Measurements from ENCODE around the gene CTSF.
"Not testable (repeated sequence)": the region's sequence is repeated elsewhere in the genome, so short reads cannot be mapped to it uniquely, and the experiment has no call there.

Gene CTSF

DNA sequence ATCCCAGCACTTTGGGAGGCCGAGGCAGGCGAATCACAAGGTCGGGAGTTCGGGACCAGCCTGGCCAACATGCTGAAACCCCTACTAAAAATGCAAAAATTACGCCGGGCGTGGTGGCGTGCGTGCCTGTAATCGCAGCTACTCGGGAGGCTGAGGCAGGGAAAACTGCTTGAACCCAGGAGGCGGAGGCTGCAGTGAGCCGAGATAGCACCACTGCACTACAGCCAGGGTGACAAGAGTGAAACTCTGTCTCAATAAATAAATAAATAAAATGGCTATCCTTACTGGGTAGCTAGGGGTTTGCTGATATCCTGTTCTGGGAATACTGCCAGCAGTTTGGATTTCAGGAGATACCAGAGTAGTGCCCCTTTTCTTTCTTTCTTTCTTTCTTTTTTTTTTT, 45.7 kb upstream of the CTSF start:
- TF ChIP-seq, protein P1, sequence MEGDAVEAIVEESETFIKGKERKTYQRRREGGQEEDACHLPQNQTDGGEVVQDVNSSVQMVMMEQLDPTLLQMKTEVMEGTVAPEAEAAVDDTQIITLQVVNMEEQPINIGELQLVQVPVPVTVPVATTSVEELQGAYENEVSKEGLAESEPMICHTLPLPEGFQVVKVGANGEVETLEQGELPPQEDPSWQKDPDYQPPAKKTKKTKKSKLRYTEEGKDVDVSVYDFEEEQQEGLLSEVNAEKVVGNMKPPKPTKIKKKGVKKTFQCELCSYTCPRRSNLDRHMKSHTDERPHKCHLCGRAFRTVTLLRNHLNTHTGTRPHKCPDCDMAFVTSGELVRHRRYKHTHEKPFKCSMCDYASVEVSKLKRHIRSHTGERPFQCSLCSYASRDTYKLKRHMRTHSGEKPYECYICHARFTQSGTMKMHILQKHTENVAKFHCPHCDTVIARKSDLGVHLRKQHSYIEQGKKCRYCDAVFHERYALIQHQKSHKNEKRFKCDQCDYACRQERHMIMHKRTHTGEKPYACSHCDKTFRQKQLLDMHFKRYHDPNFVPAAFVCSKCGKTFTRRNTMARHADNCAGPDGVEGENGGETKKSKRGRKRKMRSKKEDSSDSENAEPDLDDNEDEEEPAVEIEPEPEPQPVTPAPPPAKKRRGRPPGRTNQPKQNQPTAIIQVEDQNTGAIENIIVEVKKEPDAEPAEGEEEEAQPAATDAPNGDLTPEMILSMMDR (IDR thresholded peaks at IDR 0.05; ENCODE audit: low read depth, low read length), result no peak
- TF ChIP-seq EZH2phosphoT487 (IDR thresholded peaks at IDR 0.05; ENCODE audit: low read depth), result no peak
- Histone ChIP-seq H3K4me2 (ENCODE audit: low read length) (no peak overlapping the region), H3K36me3 (replicated peaks; ENCODE audit: low read depth, low read length) (peaks cover 25% of the 10 kb centered on the region), H3K4me3 (ENCODE audit: low read length) (no peak overlapping the region), H3K9ac (ENCODE audit: low read length) (no peak overlapping the region), H3K27me3 (ENCODE audit: low read depth, low read length) (no peaks in the 10 kb centered on the region), H3K4me1 (ENCODE audit: low read length) (peaks cover 18% of the 10 kb centered on the region), H4K20me1 (ENCODE audit: insufficient read depth, low read length) (peaks cover 24% of the 10 kb centered on the region), H3K9me3 (ENCODE audit: insufficient read depth, low read length) (no peaks in the 10 kb centered on the region), H3K27ac (ENCODE audit: low read length) (no peak overlapping the region), H3K79me2 (ENCODE audit: low read length) (peaks cover 42% of the 10 kb centered on the region), H2AFZ (ENCODE audit: low read depth, low read length) (no peak overlapping the region)

DNA sequence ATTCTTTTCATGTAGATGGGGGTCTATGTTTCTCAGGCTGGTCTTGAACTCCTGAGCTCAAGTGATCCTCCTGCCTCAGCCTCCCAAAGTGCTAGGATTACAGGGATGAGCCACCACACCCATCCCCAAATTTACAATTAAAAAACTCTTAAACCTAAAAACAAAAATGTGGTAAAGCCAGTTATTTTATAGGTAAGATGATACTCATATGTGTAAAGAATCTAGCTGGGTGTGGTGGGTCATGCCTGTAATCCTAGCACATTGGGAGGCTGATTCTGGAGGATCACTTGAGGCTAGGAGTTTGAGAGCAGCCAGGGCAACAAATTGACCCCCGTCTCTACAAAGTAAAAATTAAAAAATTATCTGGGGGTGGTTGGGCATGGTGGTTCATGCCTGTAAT, 44.1 kb upstream of the CTSF start:
- no peaks in the 10 kb centered on the region for H3K27me3 ChIP-seq (ENCODE audit: low read depth, low read length)
- H3K4me3 ChIP-seq (ENCODE audit: low read length), result no peak overlapping the region
- peaks cover 26% of the 10 kb centered on the region for H3K79me2 ChIP-seq (ENCODE audit: low read length)
- H3K9me3 ChIP-seq (ENCODE audit: insufficient read depth, low read length), result no peaks in the 10 kb centered on the region
- H3K4me1 ChIP-seq (ENCODE audit: low read length), result peaks cover 8% of the 10 kb centered on the region
- H3K9ac ChIP-seq (ENCODE audit: low read length), result no peak overlapping the region
- no peak overlapping the region for H3K27ac ChIP-seq (ENCODE audit: low read length)
- peaks cover 12% of the 10 kb centered on the region for H3K36me3 ChIP-seq (replicated peaks; ENCODE audit: low read depth, low read length)
- peaks cover 8% of the 10 kb centered on the region for H4K20me1 ChIP-seq (ENCODE audit: insufficient read depth, low read length)
- H2AFZ ChIP-seq (ENCODE audit: low read depth, low read length), result no peak overlapping the region
- H3K4me2 ChIP-seq (ENCODE audit: low read length), result no peak overlapping the region
- TF ChIP-seq EZH2phosphoT487 (IDR thresholded peaks at IDR 0.05; ENCODE audit: low read depth), result no peak
- TF ChIP-seq, protein P1 (IDR thresholded peaks at IDR 0.05; ENCODE audit: low read depth, low read length), result no peak

DNA sequence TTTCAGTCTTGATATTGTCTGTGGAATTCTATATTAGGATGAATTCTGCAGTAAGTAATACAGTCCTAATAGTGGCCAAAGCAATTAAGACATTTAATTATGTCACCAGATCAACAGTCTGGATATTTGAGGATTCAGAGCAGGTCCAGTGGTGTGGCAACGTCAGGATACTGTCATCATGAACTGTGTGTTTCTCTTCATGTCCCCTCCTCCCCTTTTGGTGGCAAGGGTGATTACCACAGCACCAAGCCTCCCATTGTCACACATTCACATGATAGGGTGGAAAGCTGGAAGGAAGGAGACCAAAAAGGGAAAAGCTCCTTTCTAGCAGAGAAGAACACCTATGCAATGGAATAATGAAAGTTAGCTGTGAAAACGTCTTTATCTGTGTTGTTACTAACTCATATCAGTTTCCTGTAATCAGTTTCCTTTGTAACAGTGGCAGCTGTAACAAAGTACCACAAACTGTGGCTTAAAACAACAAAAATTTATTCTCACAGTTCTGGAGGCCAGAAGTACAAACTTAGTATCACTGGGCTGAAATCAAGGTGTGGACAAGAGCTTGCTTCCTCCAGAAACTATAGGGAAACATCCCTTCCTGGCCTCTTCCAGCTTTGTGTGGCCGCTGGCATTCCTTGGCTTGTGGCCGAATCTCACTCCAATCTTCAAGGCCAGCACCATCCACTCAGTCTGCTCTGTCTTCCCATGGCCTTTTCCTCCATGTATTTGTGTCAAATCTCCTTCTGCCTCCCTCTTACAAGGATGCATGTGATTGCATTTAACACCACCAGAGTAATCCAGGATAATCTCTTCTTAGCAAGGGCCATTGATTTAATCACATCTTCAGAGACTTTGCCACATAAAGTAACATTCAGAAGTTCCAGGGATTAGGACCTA, 41.6 kb upstream of the CTSF start:
- peaks cover 2% of the 10 kb centered on the region for H3K79me2 ChIP-seq (ENCODE audit: low read length)
- no peaks in the 10 kb centered on the region for H3K9me3 ChIP-seq (ENCODE audit: insufficient read depth, low read length)
- TF ChIP-seq, protein P1 (IDR thresholded peaks at IDR 0.05; ENCODE audit: low read depth, low read length), result no peak
- no peak for TF ChIP-seq EZH2phosphoT487 (IDR thresholded peaks at IDR 0.05; ENCODE audit: low read depth)
- no peak overlapping the region for H3K27ac ChIP-seq (ENCODE audit: low read length)
- no peak overlapping the region for H3K4me3 ChIP-seq (ENCODE audit: low read length)
- peaks cover 5% of the 10 kb centered on the region for H3K4me1 ChIP-seq (ENCODE audit: low read length)
- H3K36me3 ChIP-seq (replicated peaks; ENCODE audit: low read depth, low read length), result peaks cover 15% of the 10 kb centered on the region
- no peak overlapping the region for H3K4me2 ChIP-seq (ENCODE audit: low read length)
- H4K20me1 ChIP-seq (ENCODE audit: insufficient read depth, low read length), result no peaks in the 10 kb centered on the region
- no peak overlapping the region for H2AFZ ChIP-seq (ENCODE audit: low read depth, low read length)
- H3K27me3 ChIP-seq (ENCODE audit: low read depth, low read length), result no peaks in the 10 kb centered on the region
- H3K9ac ChIP-seq (ENCODE audit: low read length), result no peak overlapping the region

DNA sequence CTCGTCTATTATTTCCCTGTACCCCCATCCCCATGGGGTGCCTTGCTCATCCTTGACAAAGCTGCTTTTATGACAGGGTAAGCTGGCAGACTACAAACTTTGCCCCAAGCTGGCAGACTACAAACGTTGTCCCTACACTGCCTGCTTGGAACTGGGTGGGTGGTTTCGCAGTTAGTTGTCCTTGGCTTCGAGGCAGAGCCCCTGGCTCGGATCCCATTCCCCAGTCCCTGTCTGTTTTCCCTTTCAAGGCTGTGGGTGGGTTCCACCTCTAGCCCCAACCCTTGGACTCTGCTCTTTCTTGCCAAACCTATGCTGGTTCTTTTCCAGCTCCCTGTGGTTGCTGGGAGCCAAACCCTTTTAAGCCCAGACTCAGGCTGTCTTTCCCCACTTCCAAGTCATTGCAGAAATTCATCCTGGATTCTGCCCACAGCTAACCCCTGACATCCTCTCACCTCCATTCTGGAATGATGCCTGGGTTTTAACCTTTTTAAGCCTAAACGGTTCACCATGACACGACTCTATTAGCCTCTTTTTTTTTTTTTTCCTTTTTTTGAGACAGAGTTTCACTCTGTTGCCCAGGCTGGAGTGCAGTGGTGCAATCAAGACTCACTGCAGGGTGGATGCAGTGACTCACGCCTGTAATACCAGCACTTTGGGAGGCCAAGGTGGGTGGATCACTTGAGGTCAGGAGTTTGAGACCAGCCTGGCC, 38.9 kb upstream of the CTSF start:
- Histone ChIP-seq H3K79me2 (ENCODE audit: low read length) (no peaks in the 10 kb centered on the region), H3K9ac (ENCODE audit: low read length) (no peak overlapping the region), H3K9me3 (ENCODE audit: insufficient read depth, low read length) (no peaks in the 10 kb centered on the region), H4K20me1 (ENCODE audit: insufficient read depth, low read length) (no peaks in the 10 kb centered on the region), H3K4me2 (ENCODE audit: low read length) (no peak overlapping the region), H3K4me3 (ENCODE audit: low read length) (no peak overlapping the region), H3K36me3 (replicated peaks; ENCODE audit: low read depth, low read length) (peaks cover 20% of the 10 kb centered on the region), H3K27ac (ENCODE audit: low read length) (no peak overlapping the region), H3K27me3 (ENCODE audit: low read depth, low read length) (no peaks in the 10 kb centered on the region), H2AFZ (ENCODE audit: low read depth, low read length) (no peak overlapping the region), H3K4me1 (ENCODE audit: low read length) (peaks cover 5% of the 10 kb centered on the region)
- TF ChIP-seq EZH2phosphoT487 (IDR thresholded peaks at IDR 0.05; ENCODE audit: low read depth), result no peak
- TF ChIP-seq, protein P1 (IDR thresholded peaks at IDR 0.05; ENCODE audit: low read depth, low read length), result no peak

DNA sequence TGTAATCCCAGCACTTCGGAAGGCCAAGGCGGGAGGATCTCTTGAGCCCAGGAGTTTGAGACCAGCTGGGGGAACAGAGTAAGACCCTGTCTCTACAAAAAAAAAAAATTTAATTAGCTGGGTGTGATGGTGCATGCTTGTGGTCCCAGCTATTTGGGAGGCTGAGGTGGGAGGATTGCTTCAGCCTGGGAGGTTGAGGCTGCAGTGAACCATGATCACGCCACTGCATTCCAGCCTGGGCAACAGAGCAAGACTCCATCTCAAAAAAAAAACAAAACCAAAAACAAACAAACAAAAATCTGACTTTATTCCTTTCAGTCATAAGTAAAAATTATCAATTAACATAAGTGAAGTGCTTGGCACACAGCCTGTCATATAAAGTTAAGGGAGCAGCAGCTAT, 38.2 kb upstream of the CTSF start:
- H3K9me3 ChIP-seq (ENCODE audit: insufficient read depth, low read length); H4K20me1 ChIP-seq (ENCODE audit: insufficient read depth, low read length); H3K4me2 ChIP-seq (ENCODE audit: low read length); H3K4me3 ChIP-seq (ENCODE audit: low read length); H3K27ac ChIP-seq (ENCODE audit: low read length); H3K4me1 ChIP-seq (ENCODE audit: low read length); H3K27me3 ChIP-seq (ENCODE audit: low read depth, low read length); H3K79me2 ChIP-seq (ENCODE audit: low read length); H2AFZ ChIP-seq (ENCODE audit: low read depth, low read length); H3K9ac ChIP-seq (ENCODE audit: low read length): not testable (repeated sequence)
- H3K36me3 ChIP-seq (replicated peaks; ENCODE audit: low read depth, low read length), result peaks cover 20% of the 10 kb centered on the region

Data from OCI-LY3 (cell line).